SK-N-SH (cell line): ENCODE data around the gene FAAP24. TPM values are rescaled to one million over a fixed set of nuclear protein-coding genes. Genes with fewer than 3 reads are reported as not detected.

Experiments
- CTCF ChIA-PET: fragments of 300-600, 350-600 bp; formaldehyde crosslinking; extraction: SDS; loops from one replicate; lab custom pipeline; 2021; lab: Yijun Ruan, JAX
- POLR2A ChIA-PET: fragments of 350-600 bp; sonication (Branson Sonifier 250); formaldehyde crosslinking; extraction: SDS; loops from one replicate; lab custom pipeline; 2020; ENCODE audit warnings: antibody characterized with exemption, inconsistent platforms; lab: Yijun Ruan, JAX
- DNase-seq: peaks from one replicate; pipeline ENCODE4 v3.0.0; 2012
- H2AFZ ChIP-seq: fragments of 200-600 bp; sonication (generic); 2 replicates; pipeline ENCODE4 v1.8.1; 2016; ENCODE audit warnings: antibody characterized with exemption, mild to moderate bottlenecking, low read depth
- H3F3A ChIP-seq: fragments of 200-600 bp; sonication (generic); replicated peaks from 2 replicates; pipeline ENCODE3; 2016; ENCODE audit warnings: antibody characterized with exemption, mild to moderate bottlenecking; ENCODE audit not compliant: insufficient read depth
- H3K27ac ChIP-seq, 2 experiments: fragments of 200-500 bp in 1 of 2; fragments of 200-600 bp in 1 of 2; sonication (Bioruptor generic) in 1 of 2; sonication (generic), shearing (Covaris generic) in 1 of 2; 2 replicates each; pipeline versions ENCODE4 v1.5.1 to v1.6.1; 2014 to 2016; ENCODE audit warnings: low read depth in 2 of 2, inconsistent platforms in 1 of 2, low read length in 1 of 2, mild to moderate bottlenecking in 1 of 2, mixed read lengths in 1 of 2
- H3K27me3 ChIP-seq: fragments of 200-600 bp; sonication (generic), shearing (Covaris generic); 2 replicates; pipeline ENCODE4 v1.6.1; 2016; ENCODE audit warnings: mixed run types; ENCODE audit not compliant: insufficient read depth
- H3K36me3 ChIP-seq, 2 experiments: fragments of 200-500 bp in 1 of 2; fragments of 200-600 bp in 1 of 2; sonication (Bioruptor generic) in 1 of 2; sonication (generic) in 1 of 2; replicated peaks in 1 of 2; 2 replicates each; pipeline versions ENCODE3 to v1.5.1; 2014 to 2016; ENCODE audit warnings: low read length in 1 of 2, mild to moderate bottlenecking in 1 of 2; ENCODE audit not compliant: insufficient read depth in 2 of 2, control insufficient read depth in 1 of 2
- H3K4me1 ChIP-seq, 2 experiments: fragments of 200-500 bp in 1 of 2; fragments of 200-600 bp in 1 of 2; sonication (Bioruptor generic) in 1 of 2; sonication (generic), shearing (Covaris generic) in 1 of 2; 2 replicates each; pipeline versions ENCODE4 v1.5.1 to v1.6.1; 2014 to 2016; ENCODE audit warnings: low read depth in 1 of 2, low read length in 1 of 2, mixed run types in 1 of 2; ENCODE audit not compliant: insufficient read depth in 2 of 2, control insufficient read depth in 1 of 2
- H3K4me2 ChIP-seq: fragments of 200-600 bp; sonication (generic), shearing (Covaris generic); 2 replicates; pipeline ENCODE4 v1.6.1; 2017; ENCODE audit warnings: mixed run types
- H3K4me3 ChIP-seq, 2 experiments: fragments of 200-500 bp in 1 of 2; fragments of 200-600 bp in 1 of 2; sonication (Bioruptor generic) in 1 of 2; sonication (generic), shearing (Covaris generic) in 1 of 2; 2 replicates each; pipeline versions ENCODE4 v1.5.1 to v1.8.1; 2014 to 2016; ENCODE audit warnings: low read depth in 2 of 2, inconsistent platforms in 1 of 2, low read length in 1 of 2, mild to moderate bottlenecking in 1 of 2, mixed read lengths in 1 of 2, moderate library complexity in 1 of 2
- H3K79me2 ChIP-seq: fragments of 200-600 bp; sonication (generic); 2 replicates; pipeline ENCODE4 v1.8.1; 2017; ENCODE audit warnings: mild to moderate bottlenecking; ENCODE audit not compliant: insufficient read depth
- H3K9ac ChIP-seq: fragments of 200-600 bp; sonication (generic); 2 replicates; pipeline ENCODE4 v1.6.1; 2017; ENCODE audit warnings: mixed run types
- H3K9me2 ChIP-seq: fragments of 200-600 bp; sonication (generic); 2 replicates; pipeline ENCODE4 v1.6.1; 2017; ENCODE audit warnings: mixed run types
- H3K9me3 ChIP-seq: fragments of 200-600 bp; sonication (generic); 2 replicates; pipeline ENCODE4 v1.6.1; 2017; ENCODE audit warnings: mixed run types, mild to moderate bottlenecking, moderate library complexity
- H4K20me1 ChIP-seq: fragments of 200-600 bp; sonication (generic); 2 replicates; pipeline ENCODE4 v1.6.1; 2017; ENCODE audit warnings: mild to moderate bottlenecking, mixed run types; ENCODE audit not compliant: insufficient read depth
- ELF1 ChIP-seq: IDR thresholded peaks from 2 replicates; pipeline ENCODE4 v1.4.0; 2012
- FOSL2 ChIP-seq: IDR thresholded peaks from 2 replicates; pipeline ENCODE4 v1.4.0; 2012; ENCODE audit warnings: low read depth, mild to moderate bottlenecking, moderate library complexity, borderline replicate concordance
- FOXJ3 ChIP-seq: sonication (generic); formaldehyde crosslinking; IDR thresholded peaks from 2 replicates; pipeline ENCODE4 v1.5.1; 2020; ENCODE audit warnings: mild to moderate bottlenecking, missing genetic modification reagents
- GATA2 ChIP-seq: sonication (generic); formaldehyde crosslinking; IDR thresholded peaks from 2 replicates; pipeline ENCODE4 v1.5.0; 2020; ENCODE audit warnings: mild to moderate bottlenecking, missing genetic modification reagents
- JUND ChIP-seq: IDR thresholded peaks from 2 replicates; pipeline ENCODE4 v1.4.0; 2012
- MEF2A ChIP-seq: IDR thresholded peaks from 2 replicates; pipeline ENCODE4 v1.4.0; 2012; ENCODE audit warnings: low read depth, borderline replicate concordance
- NFIC ChIP-seq: IDR thresholded peaks from 2 replicates; pipeline ENCODE4 v1.4.0; 2012; ENCODE audit warnings: borderline replicate concordance
- NRF1 ChIP-seq: IDR thresholded peaks from 2 replicates; pipeline ENCODE4 v1.6.1; 2012; ENCODE audit warnings: low read depth, mild to moderate bottlenecking, low read length
- POLR2AphosphoS5 ChIP-seq: IDR thresholded peaks from 2 replicates; pipeline ENCODE4 v1.6.1; 2012; ENCODE audit warnings: low read depth, low read length
- RAD21 ChIP-seq: IDR thresholded peaks from 2 replicates; pipeline ENCODE4 v1.6.1; 2012; ENCODE audit warnings: mild to moderate bottlenecking, low read length
- RFX5 ChIP-seq: IDR thresholded peaks from 2 replicates; pipeline ENCODE4 v1.6.1; 2012; ENCODE audit warnings: mild to moderate bottlenecking, improper control_type of control experiment, low read length
- SIN3A ChIP-seq: IDR thresholded peaks from 2 replicates; pipeline ENCODE4 v1.6.1; 2012; ENCODE audit warnings: low read depth, mild to moderate bottlenecking, low read length, moderate library complexity, borderline replicate concordance
- SMC3 ChIP-seq: IDR thresholded peaks from 2 replicates; pipeline ENCODE4 v1.6.1; 2012; ENCODE audit warnings: low read depth, low read length, improper control_type of control experiment
- WGBS: methylation state at CpG from one replicate; pipeline ENCODE4 v1.1.6; 2017; ENCODE audit warnings: low lambda C conversion rate; 5-methylcytosine and 5-hydroxymethylcytosine counted together
- polyA plus RNA-seq, 3 experiments: library from polyadenylated mRNA; depleted of rRNA; stranded (reverse); fragments of >200 nt; gene quantifications; 2 replicates each; pipeline ENCODE4 v1.2.3, GENCODE V29; 2012
- TF ChIP-seq, protein P1 (sequence below): fragments of 150-350 bp; IDR thresholded peaks from 2 replicates; pipeline ENCODE4 v1.6.1; 2016; ENCODE audit warnings: mild to moderate bottlenecking, low read depth, low read length
- TF ChIP-seq, protein P2 (sequence below): IDR thresholded peaks from 2 replicates; pipeline ENCODE4 v1.4.0; 2012; ENCODE audit warnings: low read depth, borderline replicate concordance
- TF ChIP-seq, protein P3 (sequence below): IDR thresholded peaks from 2 replicates; pipeline ENCODE4 v1.4.0; 2012; ENCODE audit warnings: low read depth
- TF ChIP-seq, protein P4 (sequence below): fragments of 200-600 bp; sonication (generic); IDR thresholded peaks from 2 replicates; pipeline ENCODE4 v1.6.1; 2017; ENCODE audit warnings: antibody characterized with exemption, mild to moderate bottlenecking, moderate library complexity
- TF ChIP-seq, protein P5 (sequence below): IDR thresholded peaks from 2 replicates; pipeline ENCODE4 v1.6.1; 2012; ENCODE audit warnings: mild to moderate bottlenecking, low read depth, low read length, moderate library complexity

Gene FAAP24
- polyA plus RNA-seq, 1 of the 3 experiments (the other 2 are of a cell fraction), result 3.3 TPM

DNA sequence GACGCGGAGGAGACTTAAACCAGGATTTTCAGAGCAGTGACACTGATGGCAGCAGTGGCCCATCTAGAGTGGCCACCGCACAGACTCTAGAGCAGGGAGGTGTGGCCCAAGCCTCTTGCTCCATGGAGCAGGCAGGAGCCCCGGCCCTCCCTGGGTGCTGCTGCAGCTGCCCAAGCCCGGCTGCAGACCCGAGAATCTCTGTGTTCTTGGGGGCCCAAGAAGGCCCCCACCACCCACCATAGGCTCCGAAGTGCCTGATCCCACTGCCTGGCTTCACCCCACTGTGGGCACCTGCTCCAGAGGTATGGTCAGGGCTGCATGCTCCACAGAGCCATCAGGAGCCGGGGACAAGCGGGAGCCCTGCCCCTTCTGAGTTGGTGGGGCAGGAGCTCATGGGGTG lies 36.4 kb upstream of the FAAP24 start:
- no peak overlapping the region for H3K9ac ChIP-seq
- TF ChIP-seq NFIC (no peak), MEF2A (no peak), RAD21 (no peak), POLR2AphosphoS5 (no peak), GATA2 (CRISPR knock-in tag) (no peak), JUND (no peak), SIN3A (no peak), SMC3 (no peak), FOSL2 (no peak), RFX5 (no peak), FOXJ3 (no peak), ELF1 (no peak)
- TF ChIP-seq, protein P1, sequence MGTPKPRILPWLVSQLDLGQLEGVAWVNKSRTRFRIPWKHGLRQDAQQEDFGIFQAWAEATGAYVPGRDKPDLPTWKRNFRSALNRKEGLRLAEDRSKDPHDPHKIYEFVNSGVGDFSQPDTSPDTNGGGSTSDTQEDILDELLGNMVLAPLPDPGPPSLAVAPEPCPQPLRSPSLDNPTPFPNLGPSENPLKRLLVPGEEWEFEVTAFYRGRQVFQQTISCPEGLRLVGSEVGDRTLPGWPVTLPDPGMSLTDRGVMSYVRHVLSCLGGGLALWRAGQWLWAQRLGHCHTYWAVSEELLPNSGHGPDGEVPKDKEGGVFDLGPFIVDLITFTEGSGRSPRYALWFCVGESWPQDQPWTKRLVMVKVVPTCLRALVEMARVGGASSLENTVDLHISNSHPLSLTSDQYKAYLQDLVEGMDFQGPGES, result no peak
- TF ChIP-seq, protein P2, sequence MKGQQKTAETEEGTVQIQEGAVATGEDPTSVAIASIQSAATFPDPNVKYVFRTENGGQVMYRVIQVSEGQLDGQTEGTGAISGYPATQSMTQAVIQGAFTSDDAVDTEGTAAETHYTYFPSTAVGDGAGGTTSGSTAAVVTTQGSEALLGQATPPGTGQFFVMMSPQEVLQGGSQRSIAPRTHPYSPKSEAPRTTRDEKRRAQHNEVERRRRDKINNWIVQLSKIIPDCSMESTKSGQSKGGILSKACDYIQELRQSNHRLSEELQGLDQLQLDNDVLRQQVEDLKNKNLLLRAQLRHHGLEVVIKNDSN, result no peak
- TF ChIP-seq, all 33 proteins: peak for 0
- no peaks in the 10 kb centered on the region for H3K9me3 ChIP-seq
- H3K79me2 ChIP-seq, result no peaks in the 10 kb centered on the region
- ChIA-PET CTCF (no interaction called here), POLR2A (no interaction called here)
- no peak overlapping the region for H3K4me3 ChIP-seq
- 84% methylated on average over 5 of the region's 9 CpGs for WGBS
- no peaks in the 10 kb centered on the region for H3K4me1 ChIP-seq
- H3K36me3 ChIP-seq, result peaks cover 0 to 18% of the 10 kb centered on the region in 2 experiments
- no peaks in the 10 kb centered on the region for H4K20me1 ChIP-seq
- H3K4me2 ChIP-seq, result no peak overlapping the region
- H3K9me2 ChIP-seq, result no peaks in the 10 kb centered on the region
- H3F3A ChIP-seq, result no peaks in the 10 kb centered on the region
- no peak for DNase-seq
- H3K27me3 ChIP-seq, result no peaks in the 10 kb centered on the region
- H2AFZ ChIP-seq, result no peak overlapping the region
- no peak overlapping the region for H3K27ac ChIP-seq

DNA sequence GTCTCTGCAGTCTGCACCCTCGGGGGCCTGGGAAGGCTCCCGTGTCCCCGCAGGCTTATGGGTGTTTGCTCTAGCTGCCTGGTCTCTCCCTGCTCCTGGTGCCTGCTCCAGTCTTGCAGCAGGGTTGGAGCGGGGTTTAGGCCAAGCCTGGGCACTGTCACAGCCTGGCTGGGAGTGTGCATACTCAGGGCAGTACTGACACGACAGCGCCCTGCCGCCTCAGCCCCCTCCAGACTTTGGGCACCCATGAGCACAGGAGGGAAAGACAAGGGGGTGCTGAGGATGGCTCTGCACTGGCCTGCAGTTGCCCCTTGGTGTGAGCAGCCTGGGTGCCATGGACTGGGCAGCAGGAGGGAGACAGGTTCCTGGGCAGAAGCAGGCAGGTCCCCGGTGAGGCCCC lies 36.0 kb upstream of the FAAP24 start:
- Histone ChIP-seq H4K20me1 (no peaks in the 10 kb centered on the region), H3K9me3 (no peaks in the 10 kb centered on the region), H3K27ac (no peak overlapping the region), H3K9ac (no peak overlapping the region), H3K27me3 (no peaks in the 10 kb centered on the region), H3F3A (no peaks in the 10 kb centered on the region), H3K4me1 (no peaks in the 10 kb centered on the region), H3K4me3 (no peak overlapping the region), H3K79me2 (no peaks in the 10 kb centered on the region), H3K4me2 (no peak overlapping the region), H2AFZ (no peak overlapping the region), H3K9me2 (no peaks in the 10 kb centered on the region), H3K36me3 (peaks cover 0 to 16% of the 10 kb centered on the region in 2 experiments)
- TF ChIP-seq FOXJ3, result no peak
- TF ChIP-seq, protein P3, sequence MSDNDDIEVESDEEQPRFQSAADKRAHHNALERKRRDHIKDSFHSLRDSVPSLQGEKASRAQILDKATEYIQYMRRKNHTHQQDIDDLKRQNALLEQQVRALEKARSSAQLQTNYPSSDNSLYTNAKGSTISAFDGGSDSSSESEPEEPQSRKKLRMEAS, result no peak
- no peak for TF ChIP-seq SMC3
- no peak for TF ChIP-seq NRF1
- no peak for TF ChIP-seq RAD21
- TF ChIP-seq, protein P4, sequence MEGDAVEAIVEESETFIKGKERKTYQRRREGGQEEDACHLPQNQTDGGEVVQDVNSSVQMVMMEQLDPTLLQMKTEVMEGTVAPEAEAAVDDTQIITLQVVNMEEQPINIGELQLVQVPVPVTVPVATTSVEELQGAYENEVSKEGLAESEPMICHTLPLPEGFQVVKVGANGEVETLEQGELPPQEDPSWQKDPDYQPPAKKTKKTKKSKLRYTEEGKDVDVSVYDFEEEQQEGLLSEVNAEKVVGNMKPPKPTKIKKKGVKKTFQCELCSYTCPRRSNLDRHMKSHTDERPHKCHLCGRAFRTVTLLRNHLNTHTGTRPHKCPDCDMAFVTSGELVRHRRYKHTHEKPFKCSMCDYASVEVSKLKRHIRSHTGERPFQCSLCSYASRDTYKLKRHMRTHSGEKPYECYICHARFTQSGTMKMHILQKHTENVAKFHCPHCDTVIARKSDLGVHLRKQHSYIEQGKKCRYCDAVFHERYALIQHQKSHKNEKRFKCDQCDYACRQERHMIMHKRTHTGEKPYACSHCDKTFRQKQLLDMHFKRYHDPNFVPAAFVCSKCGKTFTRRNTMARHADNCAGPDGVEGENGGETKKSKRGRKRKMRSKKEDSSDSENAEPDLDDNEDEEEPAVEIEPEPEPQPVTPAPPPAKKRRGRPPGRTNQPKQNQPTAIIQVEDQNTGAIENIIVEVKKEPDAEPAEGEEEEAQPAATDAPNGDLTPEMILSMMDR, result no peak
- no peak for TF ChIP-seq SIN3A
- TF ChIP-seq, protein P5, sequence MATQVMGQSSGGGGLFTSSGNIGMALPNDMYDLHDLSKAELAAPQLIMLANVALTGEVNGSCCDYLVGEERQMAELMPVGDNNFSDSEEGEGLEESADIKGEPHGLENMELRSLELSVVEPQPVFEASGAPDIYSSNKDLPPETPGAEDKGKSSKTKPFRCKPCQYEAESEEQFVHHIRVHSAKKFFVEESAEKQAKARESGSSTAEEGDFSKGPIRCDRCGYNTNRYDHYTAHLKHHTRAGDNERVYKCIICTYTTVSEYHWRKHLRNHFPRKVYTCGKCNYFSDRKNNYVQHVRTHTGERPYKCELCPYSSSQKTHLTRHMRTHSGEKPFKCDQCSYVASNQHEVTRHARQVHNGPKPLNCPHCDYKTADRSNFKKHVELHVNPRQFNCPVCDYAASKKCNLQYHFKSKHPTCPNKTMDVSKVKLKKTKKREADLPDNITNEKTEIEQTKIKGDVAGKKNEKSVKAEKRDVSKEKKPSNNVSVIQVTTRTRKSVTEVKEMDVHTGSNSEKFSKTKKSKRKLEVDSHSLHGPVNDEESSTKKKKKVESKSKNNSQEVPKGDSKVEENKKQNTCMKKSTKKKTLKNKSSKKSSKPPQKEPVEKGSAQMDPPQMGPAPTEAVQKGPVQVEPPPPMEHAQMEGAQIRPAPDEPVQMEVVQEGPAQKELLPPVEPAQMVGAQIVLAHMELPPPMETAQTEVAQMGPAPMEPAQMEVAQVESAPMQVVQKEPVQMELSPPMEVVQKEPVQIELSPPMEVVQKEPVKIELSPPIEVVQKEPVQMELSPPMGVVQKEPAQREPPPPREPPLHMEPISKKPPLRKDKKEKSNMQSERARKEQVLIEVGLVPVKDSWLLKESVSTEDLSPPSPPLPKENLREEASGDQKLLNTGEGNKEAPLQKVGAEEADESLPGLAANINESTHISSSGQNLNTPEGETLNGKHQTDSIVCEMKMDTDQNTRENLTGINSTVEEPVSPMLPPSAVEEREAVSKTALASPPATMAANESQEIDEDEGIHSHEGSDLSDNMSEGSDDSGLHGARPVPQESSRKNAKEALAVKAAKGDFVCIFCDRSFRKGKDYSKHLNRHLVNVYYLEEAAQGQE, result no peak
- TF ChIP-seq MEF2A, result no peak
- WGBS, result 100% methylated on average over 3 of the region's 8 CpGs
- CTCF ChIA-PET, result no interaction called here
- no peak for DNase-seq
- POLR2A ChIA-PET, result no interaction called here
